Lower leg skin (tissue), 4 donors: ENCODE data around the gene NCMAP. TPM values are rescaled to one million over a fixed set of nuclear protein-coding genes. Genes with fewer than 3 reads are reported as not detected.

Source experiments
- DNase-seq, 2 donors: peaks; one replicate each; pipeline ENCODE4 v3.0.0-alpha.2; 2019; ENCODE audit warnings: low spot score in 2 of 2
- H3K4me3 ChIP-seq: fragments of 200-600 bp; sonication (generic); 2 replicates; pipeline ENCODE4 v1.5.1; 2017; ENCODE audit warnings: mild to moderate bottlenecking, low read depth; ENCODE audit not compliant: poor library complexity, severe bottlenecking
- POLR2A ChIP-seq, 2 donors: fragments of 450-650 bp; IDR thresholded peaks; one replicate each; pipeline ENCODE4 v1.6.1; 2016 to 2017; ENCODE audit warnings: antibody characterized with exemption in 2 of 2, mild to moderate bottlenecking in 1 of 2, moderate library complexity in 1 of 2
- WGBS, 2 donors: methylation state at CpG; one replicate each; pipeline ENCODE4 v1.1.5; 2018; 5-methylcytosine and 5-hydroxymethylcytosine counted together
- intact Hi-C: fragments of 100-400 bp; cut with DNase I; formaldehyde crosslinking; loops from one replicate; pipeline ENCODE4 v1.15.0; 2023; ENCODE audit warnings: low total_unique reads
- total RNA-seq, 4 donors: library from RNA; depleted of rRNA; stranded (reverse); fragments of >200 nt; gene quantifications; one replicate each; pipeline ENCODE4 v1.1.0, GENCODE V29; 2016
- TF ChIP-seq, protein P1 (sequence below), 3 donors: fragments of 450-650 bp; IDR thresholded peaks; one replicate each; pipeline ENCODE4 v1.5.1; 2016; ENCODE audit warnings: antibody characterized with exemption in 3 of 3, mild to moderate bottlenecking in 3 of 3, moderate library complexity in 2 of 3

Gene NCMAP
- total RNA-seq, 4 donors from 2014 or later: 0.21 to 1.3 (median 0.60) TPM

DNA sequence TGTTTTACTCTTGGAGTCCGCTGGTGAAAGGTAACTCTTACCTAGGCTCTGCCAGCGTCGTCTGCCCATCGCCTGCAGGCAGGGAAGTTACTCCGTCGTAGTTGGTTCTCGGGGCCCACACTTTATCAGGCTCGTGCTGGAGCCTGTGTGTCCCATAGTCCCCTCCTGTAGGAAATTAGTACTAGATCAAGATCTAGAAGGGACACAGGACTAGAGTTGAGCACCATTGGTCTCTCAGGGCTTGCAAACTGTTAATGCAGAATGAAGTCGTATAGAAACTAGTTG is 88.2 kb downstream of the NCMAP start:
- DNase-seq: no peak
- TF ChIP-seq, protein P1, sequence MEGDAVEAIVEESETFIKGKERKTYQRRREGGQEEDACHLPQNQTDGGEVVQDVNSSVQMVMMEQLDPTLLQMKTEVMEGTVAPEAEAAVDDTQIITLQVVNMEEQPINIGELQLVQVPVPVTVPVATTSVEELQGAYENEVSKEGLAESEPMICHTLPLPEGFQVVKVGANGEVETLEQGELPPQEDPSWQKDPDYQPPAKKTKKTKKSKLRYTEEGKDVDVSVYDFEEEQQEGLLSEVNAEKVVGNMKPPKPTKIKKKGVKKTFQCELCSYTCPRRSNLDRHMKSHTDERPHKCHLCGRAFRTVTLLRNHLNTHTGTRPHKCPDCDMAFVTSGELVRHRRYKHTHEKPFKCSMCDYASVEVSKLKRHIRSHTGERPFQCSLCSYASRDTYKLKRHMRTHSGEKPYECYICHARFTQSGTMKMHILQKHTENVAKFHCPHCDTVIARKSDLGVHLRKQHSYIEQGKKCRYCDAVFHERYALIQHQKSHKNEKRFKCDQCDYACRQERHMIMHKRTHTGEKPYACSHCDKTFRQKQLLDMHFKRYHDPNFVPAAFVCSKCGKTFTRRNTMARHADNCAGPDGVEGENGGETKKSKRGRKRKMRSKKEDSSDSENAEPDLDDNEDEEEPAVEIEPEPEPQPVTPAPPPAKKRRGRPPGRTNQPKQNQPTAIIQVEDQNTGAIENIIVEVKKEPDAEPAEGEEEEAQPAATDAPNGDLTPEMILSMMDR (IDR thresholded peaks at IDR 0.05): no peak
- TF ChIP-seq POLR2A (IDR thresholded peaks at IDR 0.05): no peak
- intact Hi-C loops: no loop called here
- H3K4me3 ChIP-seq: peak overlapping the region; percentile 79
- WGBS, 2 donors: 1% methylated on average over 9 of the region's 9 CpGs

DNA sequence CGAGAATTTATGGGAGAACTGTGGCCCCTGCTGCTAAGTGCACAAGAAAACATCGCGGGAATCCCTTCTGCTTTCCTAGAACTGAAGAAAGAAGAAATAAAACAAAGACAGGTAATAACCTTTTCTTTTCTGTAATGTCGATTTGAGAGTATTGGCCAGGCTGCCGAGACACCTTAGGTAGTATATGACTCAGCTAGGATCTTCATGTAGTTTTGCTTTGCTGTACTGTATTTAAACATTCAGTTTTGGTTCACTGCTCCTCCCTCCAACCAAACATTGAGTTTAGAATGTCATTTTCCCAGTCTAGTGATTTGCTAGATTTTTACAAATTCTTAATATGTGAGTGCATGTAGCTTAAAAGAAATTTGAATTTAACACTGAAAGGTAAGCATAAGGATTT is 93.0 kb downstream of the NCMAP start:
- intact Hi-C loops: no loop called here
- TF ChIP-seq, protein P1 (IDR thresholded peaks at IDR 0.05): no peak
- no peak for TF ChIP-seq POLR2A (IDR thresholded peaks at IDR 0.05)
- H3K4me3 ChIP-seq: no peak overlapping the region
- WGBS, 2 donors: 90 to 95% methylated on average over 5 of the region's 5 CpGs
- DNase-seq: no peak

DNA sequence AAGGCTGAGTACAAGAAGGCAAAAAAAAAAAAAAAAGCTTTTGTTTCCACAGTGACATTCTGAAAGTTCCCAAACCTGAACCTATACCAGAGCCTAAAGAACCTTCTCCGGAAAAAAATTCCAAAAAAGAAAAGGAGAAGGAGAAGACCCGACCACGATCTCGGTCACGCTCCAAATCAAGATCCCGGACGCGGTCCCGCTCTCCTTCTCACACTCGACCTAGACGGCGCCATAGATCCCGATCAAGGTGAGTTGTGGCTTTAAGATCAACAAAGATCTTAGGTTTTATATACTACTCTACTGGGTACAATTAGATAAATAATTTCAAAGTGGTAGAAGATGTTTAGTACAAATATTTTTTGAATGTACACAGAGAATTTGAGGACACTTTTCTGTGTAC is 96.5 kb downstream of the NCMAP start:
- H3K4me3 ChIP-seq: no peak overlapping the region
- no peak for DNase-seq
- WGBS, 2 donors: 93 to 95% methylated on average over 13 of the region's 13 CpGs
- intact Hi-C loops: no loop called here
- TF ChIP-seq, protein P1 (IDR thresholded peaks at IDR 0.05): no peak
- TF ChIP-seq POLR2A (IDR thresholded peaks at IDR 0.05): no peak

DNA sequence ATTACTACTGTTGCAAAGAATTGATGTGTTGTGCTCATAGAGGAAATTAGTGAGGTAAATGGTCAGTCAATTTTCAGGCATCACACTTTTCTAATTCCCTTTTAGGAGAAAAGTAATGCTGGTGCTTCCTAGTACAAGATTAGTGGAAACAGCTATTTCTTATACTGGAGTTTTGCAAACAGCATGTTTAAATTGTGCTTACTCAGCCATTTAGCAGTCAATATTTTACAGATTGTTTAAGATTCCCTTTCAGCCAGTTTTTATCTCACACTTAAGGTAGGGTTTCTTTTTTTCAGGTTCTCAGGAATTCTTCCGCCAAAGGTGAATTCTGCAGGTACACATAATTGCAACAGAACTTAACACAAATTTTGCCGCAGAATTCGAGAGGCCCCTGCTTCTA is 98.1 kb downstream of the NCMAP start:
- intact Hi-C loops: no loop called here

DNA sequence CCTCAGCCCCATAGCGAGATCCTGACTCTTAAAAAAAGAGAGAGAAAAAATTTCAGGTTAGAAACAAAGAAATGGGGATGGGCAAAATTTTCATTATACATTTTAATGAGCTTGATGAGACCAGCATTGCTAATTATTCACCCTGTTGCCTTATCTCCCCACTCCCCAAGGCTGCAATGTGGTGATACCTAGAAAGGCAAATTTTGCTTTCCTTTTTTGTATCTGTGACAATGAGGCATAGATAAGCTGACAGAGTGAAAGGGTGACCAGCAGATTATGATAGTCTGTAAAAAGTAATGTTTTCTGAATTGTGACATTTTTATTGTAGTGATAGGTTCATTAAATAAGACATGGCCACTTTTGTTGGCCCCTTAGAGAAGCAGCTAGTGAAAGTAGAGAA is 100.2 kb downstream of the NCMAP start:
- H3K4me3 ChIP-seq: no peak overlapping the region
- DNase-seq: no peak
- 85 to 100% methylated on average over 1 of the region's 1 CpG for WGBS, 2 donors
- intact Hi-C loops: no loop called here
- TF ChIP-seq, protein P1 (IDR thresholded peaks at IDR 0.05): no peak
- TF ChIP-seq POLR2A (IDR thresholded peaks at IDR 0.05): no peak

More for the DNA sequence above, 98.1 kb downstream of the NCMAP start:
- no peak for TF ChIP-seq POLR2A (IDR thresholded peaks at IDR 0.05)
- TF ChIP-seq, protein P1 (IDR thresholded peaks at IDR 0.05): no peak
- no peak overlapping the region for H3K4me3 ChIP-seq
- DNase-seq: no peak
- 97 to 99% methylated on average over 3 of the region's 3 CpGs for WGBS, 2 donors

DNA sequence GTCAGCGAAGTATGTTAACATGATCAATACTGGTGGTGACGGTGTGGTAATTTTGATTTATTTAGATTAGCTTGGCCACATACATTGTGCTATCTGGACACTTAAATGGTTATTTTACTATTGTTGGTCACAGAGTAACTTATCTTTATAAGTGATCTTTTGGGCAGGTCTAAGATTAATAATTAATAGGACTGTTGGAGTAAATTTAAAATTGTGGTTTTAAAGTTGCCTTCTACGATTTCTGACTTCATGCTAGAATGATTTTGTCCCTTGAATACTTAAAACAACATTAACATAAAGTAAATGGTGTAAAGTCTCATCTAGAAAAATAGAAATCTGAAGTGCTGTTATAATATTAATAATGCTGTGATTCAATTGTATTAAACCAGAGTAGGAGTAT is 101.9 kb downstream of the NCMAP start:
- no peak for DNase-seq
- WGBS, 2 donors: 91 to 93% methylated on average over 3 of the region's 3 CpGs
- H3K4me3 ChIP-seq: no peak overlapping the region
- intact Hi-C loops: no loop called here
- TF ChIP-seq, protein P1 (IDR thresholded peaks at IDR 0.05): no peak
- no peak for TF ChIP-seq POLR2A (IDR thresholded peaks at IDR 0.05)
